Stimulated activated naive CD8-positive, alpha-beta T cell treated with anti-CD3 and anti-CD28 coated beads, Interleukin-15, Interleukin-2, amounts not matched to agents 100 ng/mL and 50 ng/mL, for 24 hours (primary cell): Measurements from ENCODE around the gene SLC16A5.

Experiments used
- H3K27ac Mint-ChIP-seq: one replicate; pipeline ENCODE4 v1.8.0; 2021; ENCODE audit warnings: mild to moderate bottlenecking, mixed read lengths
- H3K27me3 Mint-ChIP-seq: one replicate; pipeline ENCODE4 v1.8.0; 2021; ENCODE audit warnings: mixed read lengths
- H3K36me3 Mint-ChIP-seq: one replicate; pipeline ENCODE4 v1.8.0; 2021; ENCODE audit warnings: low read depth, mixed read lengths
- H3K4me1 Mint-ChIP-seq: one replicate; pipeline ENCODE4 v1.8.0; 2021; ENCODE audit warnings: low read depth, mixed read lengths
- H3K4me3 Mint-ChIP-seq: one replicate; pipeline ENCODE4 v1.8.0; 2021; ENCODE audit warnings: mild to moderate bottlenecking, mixed read lengths
- H3K9me3 Mint-ChIP-seq: one replicate; pipeline ENCODE4 v1.8.0; 2021; ENCODE audit warnings: mixed read lengths

The SLC16A5 gene

GRCh38 chr17:75088465-75089417, 987 bp downstream of the SLC16A5 start:
- peaks cover 36% of the 10 kb centered on the region for H3K4me1 Mint-ChIP-seq
- H3K36me3 Mint-ChIP-seq: no peaks in the 10 kb centered on the region
- H3K27me3 Mint-ChIP-seq: no peaks in the 10 kb centered on the region
- peak overlapping the region; percentile 72 for H3K4me3 Mint-ChIP-seq
- no peak overlapping the region for H3K27ac Mint-ChIP-seq
- no peaks in the 10 kb centered on the region for H3K9me3 Mint-ChIP-seq

DNA sequence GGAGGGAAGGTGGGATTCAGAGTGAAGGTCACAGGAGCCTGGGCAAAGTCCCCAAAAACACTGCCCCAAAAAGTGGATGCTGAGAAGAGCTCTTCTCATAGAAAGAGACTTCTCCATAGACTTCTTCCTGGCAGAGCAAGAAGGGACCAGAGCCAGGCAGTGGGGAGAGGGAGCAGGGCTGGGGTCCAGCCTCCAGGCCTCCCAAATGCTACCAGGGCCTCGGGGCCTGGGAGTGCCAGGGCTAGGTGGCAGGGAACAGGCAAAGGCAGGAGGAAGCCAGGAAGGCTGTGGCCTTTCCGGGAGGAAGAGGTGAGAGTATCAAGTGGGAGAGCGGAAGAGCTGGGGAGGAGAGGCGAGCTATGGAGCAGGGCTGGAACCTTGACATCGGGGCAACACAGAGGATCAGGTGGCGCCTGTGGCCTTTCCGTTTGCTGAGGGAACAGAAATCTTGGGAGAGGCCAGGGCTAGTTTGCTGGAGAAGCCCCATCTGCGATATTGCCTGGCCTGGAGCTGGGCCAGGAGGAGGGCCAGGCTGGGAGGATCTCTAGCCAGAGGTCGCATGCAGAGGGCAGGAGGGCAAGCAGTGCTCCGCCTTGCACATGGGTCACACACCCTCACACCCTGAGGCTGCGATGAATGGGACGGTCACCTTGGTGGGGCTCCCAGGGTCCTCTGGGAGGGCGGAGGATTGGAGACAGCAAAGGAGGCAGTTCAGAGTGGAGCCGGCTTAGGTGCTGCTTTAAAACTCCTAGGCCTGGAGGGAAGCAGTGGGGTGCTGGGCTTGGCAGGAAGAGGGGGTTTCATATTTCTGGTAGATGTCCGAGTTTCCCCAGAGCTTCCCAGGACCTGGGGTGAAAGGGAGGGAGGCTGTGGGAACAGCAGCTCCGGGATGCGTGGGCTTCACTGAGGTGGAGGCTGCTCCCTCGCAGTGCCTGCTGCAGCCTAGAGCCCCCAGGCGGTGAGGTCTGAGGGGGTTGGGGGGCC, 3.4 kb downstream of the SLC16A5 start:
- Mint-ChIP-seq H3K27me3 (no peaks in the 10 kb centered on the region), H3K9me3 (no peaks in the 10 kb centered on the region), H3K4me3 (no peak overlapping the region), H3K4me1 (peaks cover 32% of the 10 kb centered on the region), H3K27ac (no peak overlapping the region), H3K36me3 (no peaks in the 10 kb centered on the region)

DNA sequence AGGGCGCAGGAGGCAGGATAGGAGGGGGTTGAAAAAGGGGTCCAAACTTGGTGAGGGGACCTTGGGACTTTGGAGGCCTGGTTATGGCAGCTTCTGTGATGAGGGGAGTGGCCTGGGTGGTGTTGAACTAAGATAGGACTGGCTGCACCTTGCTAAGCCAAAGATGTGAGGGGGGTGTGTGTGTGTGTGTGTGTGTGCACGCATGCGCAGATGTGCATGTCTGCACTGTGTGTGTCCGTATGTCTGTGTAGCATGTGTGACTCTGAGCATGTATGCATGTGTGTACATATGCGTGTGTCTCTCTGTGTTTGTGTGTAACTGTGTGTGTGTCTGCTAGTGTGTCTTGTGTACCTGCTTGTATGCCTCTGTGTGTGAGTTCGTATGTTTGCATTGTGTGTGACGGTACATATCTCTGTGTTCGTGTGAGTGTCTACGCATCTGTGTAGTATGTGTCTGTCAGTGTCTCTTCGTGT, 4.1 kb downstream of the SLC16A5 start:
- Mint-ChIP-seq H3K4me1 (peaks cover 26% of the 10 kb centered on the region), H3K36me3 (no peaks in the 10 kb centered on the region), H3K27ac (no peak overlapping the region), H3K27me3 (no peaks in the 10 kb centered on the region), H3K9me3 (no peaks in the 10 kb centered on the region), H3K4me3 (no peak overlapping the region)

DNA sequence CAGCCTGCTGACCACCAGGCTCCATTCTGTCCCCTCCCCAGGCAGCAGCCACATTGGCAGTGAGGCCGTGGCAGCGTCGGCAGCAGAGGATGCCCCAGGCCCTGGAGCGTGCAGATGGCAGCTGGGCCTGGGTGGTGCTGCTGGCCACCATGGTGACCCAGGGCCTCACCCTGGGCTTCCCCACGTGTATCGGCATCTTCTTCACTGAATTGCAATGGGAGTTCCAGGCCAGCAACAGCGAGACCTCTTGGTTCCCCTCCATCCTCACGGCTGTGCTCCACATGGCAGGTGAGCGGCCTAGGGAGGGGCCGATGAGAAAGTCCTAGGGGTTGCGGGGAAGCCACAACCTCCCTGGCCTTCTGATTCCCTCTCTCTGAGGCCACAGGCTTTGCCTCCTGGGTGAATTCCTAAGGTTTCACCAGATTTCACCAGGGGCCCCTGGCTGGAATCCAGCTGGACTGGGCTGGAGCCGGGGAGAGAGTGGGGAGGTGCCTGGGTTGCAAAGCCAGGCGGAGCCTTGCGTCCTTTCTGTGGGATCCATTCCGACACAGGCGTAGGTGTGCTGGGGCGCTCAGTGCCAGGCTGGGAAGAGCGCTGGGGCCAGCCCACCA, 5.9 kb downstream of the SLC16A5 start:
- Mint-ChIP-seq H3K4me1 (peaks cover 17% of the 10 kb centered on the region), H3K27ac (no peak overlapping the region), H3K27me3 (no peaks in the 10 kb centered on the region), H3K9me3 (no peaks in the 10 kb centered on the region), H3K36me3 (no peaks in the 10 kb centered on the region), H3K4me3 (no peak overlapping the region)

- H3K4me1 Mint-ChIP-seq: peaks cover 4% of the 10 kb centered on the region
- H3K4me3 Mint-ChIP-seq: no peak overlapping the region
Measured at GRCh38 chr17:75094871-75095399, 7.2 kb downstream of the SLC16A5 start.

DNA sequence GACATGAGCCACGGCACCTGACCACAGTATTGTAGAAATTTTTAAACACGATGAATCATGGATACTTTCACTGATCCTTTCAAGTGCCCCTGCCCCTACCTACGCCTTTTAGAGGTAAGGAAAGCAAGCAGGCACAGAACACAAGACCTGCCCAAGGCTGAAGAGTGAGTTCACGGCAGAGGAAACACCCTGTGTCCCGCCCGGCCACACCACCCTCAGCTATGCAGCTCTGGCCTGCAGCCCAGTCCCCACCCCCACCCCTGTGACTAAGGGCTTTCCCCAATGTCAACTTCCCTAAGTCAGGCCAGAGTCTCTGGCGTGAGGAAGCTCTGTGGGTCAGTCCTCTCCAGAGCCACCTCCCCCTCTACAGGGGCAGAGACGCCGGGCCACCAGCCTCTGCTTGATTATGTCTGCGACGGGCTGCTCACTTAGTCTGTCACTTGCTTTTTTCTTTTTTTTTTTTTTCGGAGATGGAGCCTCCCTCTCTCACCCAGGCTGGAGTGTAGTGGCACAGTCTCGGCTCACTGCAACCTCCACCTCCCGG, 8.4 kb downstream of the SLC16A5 start:
- Mint-ChIP-seq H3K4me1 (peaks cover 3% of the 10 kb centered on the region), H3K36me3 (no peaks in the 10 kb centered on the region), H3K27me3 (no peaks in the 10 kb centered on the region), H3K4me3 (no peak overlapping the region), H3K9me3 (no peaks in the 10 kb centered on the region), H3K27ac (no peak overlapping the region)

More at GRCh38 chr17:75094871-75095399, 7.2 kb downstream of the SLC16A5 start:
- no peaks in the 10 kb centered on the region for H3K27me3 Mint-ChIP-seq
- H3K36me3 Mint-ChIP-seq: no peaks in the 10 kb centered on the region
- no peaks in the 10 kb centered on the region for H3K9me3 Mint-ChIP-seq
- H3K27ac Mint-ChIP-seq: no peak overlapping the region

GRCh38 chr17:75097865-75098264, 10.1 kb downstream of the SLC16A5 start:
- H3K27ac Mint-ChIP-seq: no peak overlapping the region
- no peaks in the 10 kb centered on the region for H3K36me3 Mint-ChIP-seq
- no peaks in the 10 kb centered on the region for H3K27me3 Mint-ChIP-seq

DNA sequence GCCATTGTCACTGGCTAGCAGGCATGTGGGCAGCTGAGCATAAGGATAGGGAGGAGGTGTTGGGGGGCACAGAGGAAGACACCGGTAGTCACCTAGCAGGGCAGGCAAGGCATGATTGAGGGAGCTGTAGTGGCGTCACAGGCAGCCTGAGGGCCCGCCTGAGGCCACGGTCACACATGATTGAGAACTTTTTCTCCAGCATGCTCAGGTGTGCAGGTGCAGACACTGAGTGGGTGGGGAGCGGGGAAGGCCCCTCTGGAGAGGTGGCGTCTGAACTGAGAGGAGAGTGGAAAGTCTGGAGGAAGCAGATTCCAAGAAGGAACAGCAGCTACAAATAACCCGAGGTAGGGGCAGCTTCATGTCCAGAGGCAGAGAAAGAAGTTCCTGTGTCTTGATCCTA, 11.1 kb downstream of the SLC16A5 start:
- H3K4me1 Mint-ChIP-seq: peaks cover 10% of the 10 kb centered on the region
- H3K27ac Mint-ChIP-seq: no peak overlapping the region
- H3K36me3 Mint-ChIP-seq: no peaks in the 10 kb centered on the region
- H3K27me3 Mint-ChIP-seq: no peaks in the 10 kb centered on the region
- no peaks in the 10 kb centered on the region for H3K9me3 Mint-ChIP-seq
- no peak overlapping the region for H3K4me3 Mint-ChIP-seq

More at GRCh38 chr17:75097865-75098264, 10.1 kb downstream of the SLC16A5 start:
- no peak overlapping the region for H3K4me3 Mint-ChIP-seq
- H3K4me1 Mint-ChIP-seq: peaks cover 10% of the 10 kb centered on the region
- no peaks in the 10 kb centered on the region for H3K9me3 Mint-ChIP-seq

DNA sequence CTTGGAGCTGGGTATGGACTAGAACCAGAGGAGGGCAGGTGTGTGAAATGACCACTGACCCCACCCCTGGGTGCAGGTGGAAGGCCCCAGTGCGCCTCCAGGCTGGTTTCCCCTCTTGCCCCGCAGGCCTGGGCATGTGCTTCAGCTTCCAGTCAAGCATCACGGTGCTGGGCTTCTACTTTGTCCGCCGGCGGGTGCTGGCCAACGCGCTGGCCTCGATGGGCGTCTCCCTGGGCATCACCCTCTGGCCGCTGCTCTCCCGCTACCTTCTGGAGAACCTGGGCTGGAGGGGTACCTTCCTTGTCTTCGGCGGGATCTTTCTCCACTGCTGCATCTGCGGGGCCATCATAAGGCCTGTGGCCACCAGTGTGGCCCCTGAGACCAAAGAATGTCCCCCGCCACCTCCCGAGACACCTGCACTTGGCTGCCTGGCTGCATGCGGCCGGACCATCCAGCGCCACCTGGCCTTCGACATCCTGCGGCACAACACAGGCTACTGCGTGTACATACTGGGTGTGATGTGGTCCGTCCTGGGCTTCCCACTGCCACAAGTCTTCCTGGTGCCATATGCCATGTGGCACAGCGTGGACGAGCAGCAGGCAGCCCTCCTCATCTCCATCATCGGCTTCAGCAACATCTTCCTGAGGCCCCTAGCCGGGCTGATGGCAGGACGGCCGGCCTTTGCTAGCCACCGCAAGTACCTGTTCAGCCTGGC, 12.3 kb downstream of the SLC16A5 start:
- H3K9me3 Mint-ChIP-seq: no peaks in the 10 kb centered on the region
- H3K27ac Mint-ChIP-seq: no peak overlapping the region
- no peak overlapping the region for H3K4me3 Mint-ChIP-seq
- H3K27me3 Mint-ChIP-seq: no peaks in the 10 kb centered on the region
- peaks cover 10% of the 10 kb centered on the region for H3K4me1 Mint-ChIP-seq
- no peaks in the 10 kb centered on the region for H3K36me3 Mint-ChIP-seq

GRCh38 chr17:75102385-75102821, 14.6 kb downstream of the SLC16A5 start:
- no peaks in the 10 kb centered on the region for H3K9me3 Mint-ChIP-seq
- no peak overlapping the region for H3K27ac Mint-ChIP-seq
- no peaks in the 10 kb centered on the region for H3K27me3 Mint-ChIP-seq
- peaks cover 7% of the 10 kb centered on the region for H3K4me1 Mint-ChIP-seq
- H3K4me3 Mint-ChIP-seq: no peak overlapping the region
- H3K36me3 Mint-ChIP-seq: no peaks in the 10 kb centered on the region

DNA sequence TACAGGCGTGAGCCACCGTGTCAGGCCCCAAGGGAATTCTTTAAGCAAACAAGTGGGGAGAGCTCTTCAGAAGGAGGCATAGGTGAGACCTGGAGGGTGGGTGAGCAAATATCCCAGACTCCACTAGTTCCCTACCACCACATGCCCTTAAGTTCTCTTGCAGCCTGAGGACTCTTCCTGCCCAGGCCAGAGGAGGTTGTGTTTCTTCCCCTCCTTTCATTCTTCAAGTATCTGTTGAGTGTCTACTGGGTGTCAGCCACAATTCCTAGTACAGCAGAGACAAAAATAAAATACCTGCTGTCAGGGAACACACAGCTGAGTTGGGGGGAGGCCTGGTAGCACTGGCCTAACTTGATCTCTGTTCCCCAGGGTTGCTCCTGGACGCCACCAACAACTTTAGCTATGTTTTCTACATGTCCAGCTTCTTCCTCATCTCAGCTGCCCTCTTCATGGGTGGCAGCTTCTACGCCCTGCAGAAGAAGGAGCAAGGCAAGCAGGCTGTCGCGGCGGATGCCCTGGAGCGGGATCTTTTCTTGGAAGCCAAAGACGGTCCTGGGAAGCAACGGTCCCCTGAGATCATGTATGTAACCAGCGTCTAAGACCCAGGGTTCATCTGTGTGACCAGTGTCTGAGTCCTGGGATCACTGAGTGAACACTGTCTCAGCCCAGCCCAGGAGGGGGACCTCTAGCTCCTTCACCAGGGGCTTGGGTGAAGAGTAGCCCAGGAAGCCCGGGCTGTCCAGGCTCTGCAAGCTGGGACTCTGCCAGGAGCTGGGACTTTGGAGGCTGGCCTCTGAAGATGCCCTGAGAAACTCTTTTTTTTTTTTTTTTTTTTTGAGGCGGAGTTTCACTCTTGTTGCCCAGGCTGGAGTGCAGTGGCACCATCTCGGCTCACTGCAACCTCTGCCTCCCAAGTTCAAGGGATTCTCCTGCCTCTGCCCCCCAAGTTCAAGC, 16.1 kb downstream of the SLC16A5 start:
- no peaks in the 10 kb centered on the region for H3K9me3 Mint-ChIP-seq
- H3K4me1 Mint-ChIP-seq: peaks cover 13% of the 10 kb centered on the region
- no peak overlapping the region for H3K27ac Mint-ChIP-seq
- no peaks in the 10 kb centered on the region for H3K27me3 Mint-ChIP-seq
- H3K36me3 Mint-ChIP-seq: no peaks in the 10 kb centered on the region
- H3K4me3 Mint-ChIP-seq: no peak overlapping the region

DNA sequence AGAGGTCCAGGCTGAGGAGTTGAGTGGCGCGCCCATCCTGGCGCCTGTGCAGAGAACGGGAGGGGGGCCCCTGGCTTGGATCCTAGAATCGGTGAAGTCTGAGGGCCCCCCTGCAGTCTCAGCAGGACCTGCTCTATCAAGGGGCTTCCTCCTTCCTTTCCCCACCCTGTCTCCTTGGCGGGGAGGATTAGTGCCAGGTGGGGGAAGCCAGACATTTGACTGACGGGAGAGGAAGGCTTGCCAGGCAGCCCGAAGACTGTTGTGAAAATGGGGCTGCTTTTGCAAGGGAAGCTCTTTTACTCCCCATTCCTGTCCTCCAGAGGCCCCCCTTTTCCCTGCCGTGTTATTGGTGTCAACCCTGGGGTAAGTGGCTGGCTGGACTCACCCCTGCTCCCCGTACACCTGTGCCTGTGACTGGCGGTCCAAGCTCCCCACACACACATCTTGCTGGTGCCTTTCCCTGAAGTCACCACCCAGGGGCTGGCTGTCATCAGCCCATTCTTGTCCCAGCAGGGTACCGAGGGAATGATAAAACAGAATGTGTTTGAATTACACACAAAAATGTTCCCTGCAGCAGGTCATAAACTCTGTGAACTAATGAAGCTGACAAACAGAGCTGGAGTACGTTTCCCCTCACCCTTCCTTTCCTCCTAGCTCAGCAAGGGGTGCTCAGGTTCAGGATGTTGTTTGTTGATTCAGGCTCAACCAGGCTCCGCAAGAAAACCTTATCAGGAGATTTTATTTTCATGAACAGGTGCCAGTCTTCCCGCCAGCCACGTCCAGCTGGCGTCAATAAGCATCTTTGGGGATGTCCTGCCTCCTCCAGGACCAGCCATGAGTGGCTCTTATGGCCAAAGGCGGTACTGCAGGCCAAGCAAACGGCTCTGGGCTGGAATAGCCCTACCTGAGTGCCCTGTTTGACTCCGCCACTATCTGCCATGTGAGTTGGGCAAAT, 17.6 kb downstream of the SLC16A5 start:
- H3K4me3 Mint-ChIP-seq: no peak overlapping the region

More for the DNA sequence above, 17.6 kb downstream of the SLC16A5 start:
- no peak overlapping the region for H3K27ac Mint-ChIP-seq
- no peaks in the 10 kb centered on the region for H3K9me3 Mint-ChIP-seq
- no peaks in the 10 kb centered on the region for H3K36me3 Mint-ChIP-seq
- no peaks in the 10 kb centered on the region for H3K27me3 Mint-ChIP-seq
- H3K4me1 Mint-ChIP-seq: peaks cover 20% of the 10 kb centered on the region
